ENCODE results near the gene CA10. TPM values are rescaled to one million over a fixed set of nuclear protein-coding genes. Genes with fewer than 3 reads are reported as not detected.
A peak's percentile ranks its signal among the peaks of the same experiment; 100 is the strongest.

The CA10 gene
- polyA plus RNA-seq, 1 donor (not counting 4 experiments of a cell fraction or from before 2014, with no cell fraction given), result 2.9 TPM

DNA sequence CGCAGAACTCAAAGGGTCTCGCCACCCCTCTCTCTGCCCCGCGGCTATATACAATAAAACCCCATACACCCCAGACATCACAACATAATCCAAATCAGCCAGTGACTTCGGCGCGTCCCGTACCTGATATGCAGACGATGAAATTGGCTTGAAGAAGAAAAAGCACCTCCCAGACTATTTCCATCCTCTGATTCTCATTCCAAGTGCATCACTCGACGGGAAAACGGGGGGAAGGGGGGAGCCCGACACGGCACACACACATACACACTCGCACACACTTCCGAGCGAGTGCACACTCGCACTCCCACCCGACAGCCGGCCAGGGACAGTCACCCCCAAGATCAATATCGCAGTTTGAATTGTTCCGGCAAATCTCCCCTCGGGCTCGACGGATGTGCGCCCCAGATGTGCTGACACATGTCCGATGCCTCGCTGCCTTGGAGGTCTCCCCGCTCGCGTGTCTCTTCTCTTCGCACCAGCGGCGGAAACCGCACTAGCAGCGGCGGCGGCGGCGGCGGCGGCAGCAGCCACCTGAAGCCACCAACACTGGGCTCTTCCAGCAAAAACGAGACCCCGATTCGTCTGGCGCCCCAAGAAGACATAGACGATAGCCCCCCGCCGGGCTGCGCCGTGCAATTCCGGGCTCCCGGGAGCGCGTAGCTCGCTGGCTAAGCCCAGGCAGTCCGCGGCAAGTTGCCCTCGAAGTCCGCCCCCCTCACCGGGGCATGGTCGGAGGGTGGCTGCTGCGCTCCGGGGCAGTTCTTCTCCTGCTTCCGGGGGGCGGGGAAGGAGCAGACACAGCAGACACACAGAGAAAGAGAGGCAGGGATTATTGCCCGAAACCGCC, 688 bp downstream of the CA10 start:
- FAIRE-seq (no peak), DNase-seq (ENCODE audit: low read depth, low spot score) (no peak)
- H3K9me3 ChIP-seq (ENCODE audit: control insufficient read depth, low read depth, low read length), result no peaks in the 10 kb centered on the region
- no peaks in the 10 kb centered on the region for H3K36me3 ChIP-seq (ENCODE audit: control insufficient read depth in 2 of 2, extremely low read depth in 1 of 2, insufficient read depth in 2 of 2, low read length in 2 of 2)
- peak overlapping the region; percentile 33 for H3K9ac ChIP-seq (ENCODE audit: control insufficient read depth, extremely low read depth, insufficient read depth, low read length)
- H3K79me2 ChIP-seq (ENCODE audit: control insufficient read depth, insufficient read depth, low read length), result no peaks in the 10 kb centered on the region
- H3K4me3 ChIP-seq (ENCODE audit: control insufficient read depth in 2 of 3, extremely low read depth in 1 of 3, insufficient read depth in 2 of 3, low read depth in 1 of 3, low read length in 3 of 3), result peak overlapping the region; percentile 40 to 76 (median 64)
- peak overlapping the region; percentile 79 for H2AFZ ChIP-seq (ENCODE audit: control insufficient read depth, low read length)
- peaks cover 32% of the 10 kb centered on the region for H3K4me1 ChIP-seq (ENCODE audit: control insufficient read depth, extremely low read depth, insufficient read depth, low read length)
- H3K27me3 ChIP-seq (ENCODE audit: control insufficient read depth, extremely low read depth, insufficient read depth, low read length), result peaks cover 25% of the 10 kb centered on the region
- H4K20me1 ChIP-seq (ENCODE audit: control insufficient read depth, extremely low read depth, insufficient read depth, low read length), result no peaks in the 10 kb centered on the region
- no peak overlapping the region for H3K27ac ChIP-seq (ENCODE audit: control insufficient read depth, insufficient read depth, low read length)
- peak overlapping the region; percentile 82 for H3K4me2 ChIP-seq (ENCODE audit: control insufficient read depth, extremely low read depth, insufficient read depth, low read depth, low read length)
- no peaks in the 10 kb centered on the region for H3K9me1 ChIP-seq (ENCODE audit: control insufficient read depth, extremely low read depth, insufficient read depth, low read length)
- TF ChIP-seq, protein P1, sequence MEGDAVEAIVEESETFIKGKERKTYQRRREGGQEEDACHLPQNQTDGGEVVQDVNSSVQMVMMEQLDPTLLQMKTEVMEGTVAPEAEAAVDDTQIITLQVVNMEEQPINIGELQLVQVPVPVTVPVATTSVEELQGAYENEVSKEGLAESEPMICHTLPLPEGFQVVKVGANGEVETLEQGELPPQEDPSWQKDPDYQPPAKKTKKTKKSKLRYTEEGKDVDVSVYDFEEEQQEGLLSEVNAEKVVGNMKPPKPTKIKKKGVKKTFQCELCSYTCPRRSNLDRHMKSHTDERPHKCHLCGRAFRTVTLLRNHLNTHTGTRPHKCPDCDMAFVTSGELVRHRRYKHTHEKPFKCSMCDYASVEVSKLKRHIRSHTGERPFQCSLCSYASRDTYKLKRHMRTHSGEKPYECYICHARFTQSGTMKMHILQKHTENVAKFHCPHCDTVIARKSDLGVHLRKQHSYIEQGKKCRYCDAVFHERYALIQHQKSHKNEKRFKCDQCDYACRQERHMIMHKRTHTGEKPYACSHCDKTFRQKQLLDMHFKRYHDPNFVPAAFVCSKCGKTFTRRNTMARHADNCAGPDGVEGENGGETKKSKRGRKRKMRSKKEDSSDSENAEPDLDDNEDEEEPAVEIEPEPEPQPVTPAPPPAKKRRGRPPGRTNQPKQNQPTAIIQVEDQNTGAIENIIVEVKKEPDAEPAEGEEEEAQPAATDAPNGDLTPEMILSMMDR (optimal IDR thresholded peaks at IDR 0.05 in 1 of 3, IDR thresholded peaks at IDR 0.05 in 1 of 3, conservative IDR thresholded peaks at IDR 0.05 in 1 of 3; ENCODE audit: extremely low read depth in 1 of 3, insufficient read depth in 2 of 3, low read length in 3 of 3), result no peak
- TF ChIP-seq EZH2 (IDR thresholded peaks at IDR 0.05; ENCODE audit: low read length), result peak; percentile 32
- dilution Hi-C loops (cut with MboI; ENCODE audit: extremely low pct_ligation_motif_present, low sequenced_read_pairs), result no loop called here

DNA sequence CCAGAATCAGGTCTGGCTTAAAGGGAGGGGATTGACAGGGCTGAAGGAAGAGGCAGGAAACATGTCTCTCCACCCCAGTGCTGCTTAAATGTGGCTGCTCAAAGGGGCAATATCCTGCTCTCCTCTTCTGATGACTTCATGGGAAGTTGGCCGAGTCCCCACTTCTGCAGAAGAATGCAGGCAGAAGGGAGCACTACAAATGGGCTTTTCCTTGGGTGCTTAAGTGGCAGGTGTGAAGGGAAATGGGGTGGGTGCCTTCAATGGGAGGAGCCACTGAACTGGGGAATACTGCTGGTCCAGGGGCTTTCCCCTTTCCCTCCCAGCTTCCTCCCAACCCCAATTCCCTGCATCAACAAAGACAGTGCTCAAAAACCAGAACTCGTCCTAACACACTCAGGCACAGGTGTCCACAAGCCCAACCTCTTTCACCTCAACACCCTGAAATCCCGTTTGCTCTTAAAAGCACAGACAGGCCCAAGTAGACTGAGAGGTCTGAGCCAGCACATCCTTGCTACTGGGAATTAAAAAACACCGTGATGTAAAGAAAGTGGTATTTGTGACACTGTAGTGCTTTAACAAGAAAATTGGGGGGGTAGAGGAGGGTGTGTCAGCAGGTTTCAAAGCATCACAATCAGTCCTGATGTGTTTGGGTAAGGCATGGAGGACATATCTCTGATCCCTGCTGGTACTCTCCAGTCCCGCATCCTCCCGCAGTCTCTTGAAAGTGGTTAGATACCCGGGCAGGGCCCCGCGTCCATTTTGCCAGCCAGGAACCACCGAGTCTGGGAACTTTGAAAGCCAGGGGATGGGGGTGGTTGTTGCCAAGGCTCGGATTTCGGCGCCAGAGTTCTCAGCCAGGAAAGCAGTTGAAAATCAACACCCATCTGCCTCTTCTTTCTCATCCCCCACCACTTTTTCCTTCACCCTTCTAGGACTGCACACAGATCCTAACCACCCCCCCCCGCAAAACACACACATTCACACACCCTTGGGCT, 1.6 kb downstream of the CA10 start:
- dilution Hi-C loops (cut with MboI; ENCODE audit: extremely low pct_ligation_motif_present, low sequenced_read_pairs), result no loop called here
- Histone ChIP-seq H3K9ac (ENCODE audit: control insufficient read depth, extremely low read depth, insufficient read depth, low read length) (no peak overlapping the region), H3K4me2 (ENCODE audit: control insufficient read depth, extremely low read depth, insufficient read depth, low read depth, low read length) (peak overlapping the region; percentile 82), H2AFZ (ENCODE audit: control insufficient read depth, low read length) (no peak overlapping the region), H3K27ac (ENCODE audit: control insufficient read depth, insufficient read depth, low read length) (no peak overlapping the region), H3K79me2 (ENCODE audit: control insufficient read depth, insufficient read depth, low read length) (no peaks in the 10 kb centered on the region), H3K4me1 (ENCODE audit: control insufficient read depth, extremely low read depth, insufficient read depth, low read length) (peaks cover 32% of the 10 kb centered on the region), H4K20me1 (ENCODE audit: control insufficient read depth, extremely low read depth, insufficient read depth, low read length) (no peaks in the 10 kb centered on the region), H3K36me3 (ENCODE audit: control insufficient read depth in 2 of 2, extremely low read depth in 1 of 2, insufficient read depth in 2 of 2, low read length in 2 of 2) (no peaks in the 10 kb centered on the region), H3K27me3 (ENCODE audit: control insufficient read depth, extremely low read depth, insufficient read depth, low read length) (peaks cover 25% of the 10 kb centered on the region), H3K9me3 (ENCODE audit: control insufficient read depth, low read depth, low read length) (no peaks in the 10 kb centered on the region), H3K9me1 (ENCODE audit: control insufficient read depth, extremely low read depth, insufficient read depth, low read length) (no peaks in the 10 kb centered on the region), H3K4me3 (ENCODE audit: control insufficient read depth in 2 of 3, extremely low read depth in 1 of 3, insufficient read depth in 2 of 3, low read depth in 1 of 3, low read length in 3 of 3) (peak overlapping the region in 1 of 3 experiments; percentile 76)
- FAIRE-seq (no peak), DNase-seq (ENCODE audit: low read depth, low spot score) (no peak)
- TF ChIP-seq EZH2 (IDR thresholded peaks at IDR 0.05; ENCODE audit: low read length), result no peak
- TF ChIP-seq, protein P1 (optimal IDR thresholded peaks at IDR 0.05 in 1 of 3, IDR thresholded peaks at IDR 0.05 in 1 of 3, conservative IDR thresholded peaks at IDR 0.05 in 1 of 3; ENCODE audit: extremely low read depth in 1 of 3, insufficient read depth in 2 of 3, low read length in 3 of 3), result no peak

All from keratinocyte (primary cell).